ENCODE results near the gene ANHX.
"Not testable (repeated sequence)": the region's sequence is repeated elsewhere in the genome, so short reads cannot be mapped to it uniquely, and the experiment has no call there.

The ANHX gene

DNA sequence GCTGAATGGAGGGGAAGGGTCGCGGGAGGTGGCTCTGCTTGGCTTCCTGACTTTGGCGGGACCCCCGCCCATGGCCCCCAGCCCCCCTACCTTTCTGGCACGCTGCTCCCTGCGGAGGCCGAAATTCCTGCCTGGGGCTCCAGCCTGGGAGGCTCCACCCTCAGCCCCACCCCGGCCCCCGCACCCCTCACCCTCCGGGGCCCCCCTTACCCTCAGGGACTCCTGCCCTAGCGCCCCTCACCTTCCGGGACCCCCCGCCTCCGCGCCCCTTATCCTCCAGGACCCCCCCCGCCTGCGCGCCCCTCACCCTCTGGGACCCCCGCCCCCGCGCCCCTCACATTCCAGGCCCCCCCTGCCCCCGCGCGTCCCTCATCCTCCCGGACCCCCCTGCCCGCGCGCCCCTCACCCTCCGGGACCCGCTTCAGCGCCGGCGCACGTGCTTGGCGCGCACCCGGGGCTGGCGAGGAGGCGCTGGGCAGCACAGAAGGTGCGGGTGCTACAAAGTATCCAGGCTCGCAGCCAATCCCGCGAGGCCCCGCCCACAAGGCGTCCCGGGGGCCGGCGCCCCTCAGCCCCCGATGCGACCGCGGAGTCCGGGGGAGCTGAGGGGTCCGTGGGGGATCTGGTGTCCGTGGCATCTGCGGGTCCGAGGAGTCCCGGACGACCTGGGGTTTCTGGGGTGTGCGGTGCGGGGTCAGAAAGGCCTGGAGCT is at the start of gene ANHX:
Gene ANHX (minus strand): TSS at position 477 of the 712 bp plus-strand sequence. CDS start 1,521 bp downstream, outside the sequence.
- no peak for DNase-seq

DNA sequence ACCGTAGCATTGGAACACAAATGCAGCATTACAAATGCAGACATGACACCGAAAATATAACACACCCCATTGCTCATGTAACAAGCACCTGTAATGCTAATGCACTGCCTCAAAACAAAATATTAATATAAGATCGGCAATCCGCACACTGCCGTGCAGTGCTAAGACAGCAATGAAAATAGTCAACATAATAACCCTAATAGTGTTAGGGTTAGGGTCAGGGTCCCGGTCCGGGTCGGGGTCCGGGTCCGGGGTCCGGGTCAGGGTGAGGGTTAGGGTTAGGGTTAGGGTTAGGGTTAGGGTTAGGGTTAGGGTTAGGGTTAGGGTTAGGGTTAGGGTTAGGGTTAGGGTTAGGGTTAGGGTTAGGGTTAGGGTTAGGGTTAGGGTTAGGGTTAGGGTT is 29.0 kb upstream of the ANHX start:
- not testable (repeated sequence) for DNase-seq

GRCh38 chr12:133264173-133264572 is 28.5 kb upstream of the ANHX start:
- DNase-seq: no peak

DNA sequence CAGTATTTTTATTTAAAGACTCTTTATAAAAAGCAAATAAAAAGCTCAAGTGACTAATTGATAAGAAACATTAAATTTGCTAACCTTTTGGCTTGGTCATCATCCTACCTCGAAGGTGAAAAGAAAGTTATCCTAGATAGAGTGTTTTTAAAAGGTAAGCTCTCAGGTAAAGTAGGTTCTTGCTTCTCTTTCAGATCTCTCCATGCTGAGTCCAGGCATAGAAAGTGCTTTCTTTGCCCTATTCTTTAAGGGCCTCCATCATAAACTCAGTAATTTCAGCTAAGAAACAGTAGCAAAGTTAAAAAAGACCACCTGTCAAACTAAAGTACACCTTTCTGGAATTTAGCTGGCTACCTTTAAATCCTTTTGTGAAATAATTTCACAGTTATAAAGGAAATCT is 20.6 kb upstream of the ANHX start:
- DNase-seq: no peak

GRCh38 chr12:133255833-133256232 is 20.2 kb upstream of the ANHX start:
- DNase-seq: not testable (repeated sequence)

GRCh38 chr12:133251732-133252131 is 16.1 kb upstream of the ANHX start:
- DNase-seq: no peak

GRCh38 chr12:133236556-133236955 is 879 bp upstream of the ANHX start:
- DNase-seq: no peak

DNA sequence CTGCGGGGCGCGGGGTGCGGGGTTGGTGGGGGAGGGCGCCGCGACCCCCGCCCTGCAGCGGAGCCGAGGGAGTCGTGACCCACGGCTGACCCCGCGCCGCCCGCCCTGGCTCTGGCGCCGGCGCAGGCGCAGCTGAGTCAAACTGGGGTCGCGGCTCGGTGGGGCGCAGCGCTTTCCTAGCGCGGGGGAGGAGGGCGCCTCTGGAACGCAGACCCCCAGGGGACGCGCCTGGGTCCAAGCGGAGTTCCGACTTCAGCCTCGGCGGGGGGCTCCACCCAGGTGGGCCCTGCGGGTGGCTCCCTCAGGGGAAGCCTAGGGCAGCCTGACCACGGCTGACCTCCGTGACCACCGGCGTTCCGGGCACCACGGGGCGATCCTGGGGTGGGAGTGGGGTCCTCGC is 467 bp upstream of the ANHX start:
- no peak for DNase-seq

DNA sequence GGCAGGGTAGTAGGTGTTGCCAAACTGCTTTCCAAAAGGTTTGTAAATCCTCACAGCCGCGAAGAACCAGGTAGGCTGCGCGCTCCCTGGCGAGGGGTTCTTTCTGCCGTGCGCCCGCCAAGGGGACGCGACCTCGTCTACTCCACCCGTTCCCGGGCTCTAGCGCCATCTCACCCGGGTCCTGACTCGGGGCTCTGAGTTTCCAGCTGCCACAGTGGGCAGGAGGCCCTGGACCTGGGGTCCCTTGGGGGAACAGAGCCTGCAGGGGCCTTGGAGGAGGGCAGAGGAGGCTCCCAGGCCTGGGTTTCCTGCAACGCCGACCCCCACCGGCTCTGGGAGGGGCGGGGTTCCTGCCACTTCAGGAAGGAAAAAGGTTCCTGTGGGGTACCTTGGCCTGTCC is 706 bp downstream of the ANHX start:
- DNase-seq: no peak

- DNase-seq: no peak
Observed at GRCh38 chr12:133233993-133234564, 1.6 kb downstream of the ANHX start.

DNA sequence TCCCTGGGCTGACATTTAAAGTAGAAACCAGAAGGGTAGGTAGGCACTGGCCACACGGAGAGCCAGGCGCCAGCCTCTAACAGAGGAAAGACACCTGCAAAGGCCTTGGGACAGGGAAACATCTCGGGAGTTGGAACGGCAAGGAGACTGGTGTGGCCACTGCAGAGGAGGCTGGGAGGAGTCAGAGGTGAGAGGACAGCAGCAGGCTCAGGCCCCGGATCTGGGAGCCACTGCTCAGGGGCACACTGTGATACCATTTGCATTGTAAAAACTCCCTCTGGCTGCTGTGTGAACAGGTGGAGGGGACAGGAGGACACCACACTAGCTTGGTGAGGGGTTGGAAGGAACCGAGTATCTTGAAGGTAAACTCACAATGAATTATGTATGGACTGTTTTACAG is 2.7 kb downstream of the ANHX start:
- no peak for DNase-seq

DNA sequence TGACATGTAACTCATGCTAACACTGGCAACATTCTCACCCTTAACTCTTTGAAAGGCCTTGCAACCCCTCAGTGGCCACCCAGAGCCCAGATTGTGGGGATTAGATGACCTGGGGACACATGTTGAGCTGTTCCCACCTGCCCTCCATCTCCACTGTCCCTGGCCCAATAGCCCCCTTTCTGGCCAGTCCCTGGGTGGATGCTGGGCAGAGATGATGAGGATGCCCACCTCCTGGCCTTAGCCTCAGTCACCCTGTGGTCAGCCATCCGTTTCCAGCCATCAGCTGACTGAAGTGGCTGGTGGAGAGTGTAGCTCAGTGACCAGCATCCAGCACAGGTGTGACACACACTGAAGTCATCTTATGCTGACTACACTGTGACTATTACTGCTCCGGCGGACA is 4.7 kb downstream of the ANHX start:
- DNase-seq: no peak

DNA sequence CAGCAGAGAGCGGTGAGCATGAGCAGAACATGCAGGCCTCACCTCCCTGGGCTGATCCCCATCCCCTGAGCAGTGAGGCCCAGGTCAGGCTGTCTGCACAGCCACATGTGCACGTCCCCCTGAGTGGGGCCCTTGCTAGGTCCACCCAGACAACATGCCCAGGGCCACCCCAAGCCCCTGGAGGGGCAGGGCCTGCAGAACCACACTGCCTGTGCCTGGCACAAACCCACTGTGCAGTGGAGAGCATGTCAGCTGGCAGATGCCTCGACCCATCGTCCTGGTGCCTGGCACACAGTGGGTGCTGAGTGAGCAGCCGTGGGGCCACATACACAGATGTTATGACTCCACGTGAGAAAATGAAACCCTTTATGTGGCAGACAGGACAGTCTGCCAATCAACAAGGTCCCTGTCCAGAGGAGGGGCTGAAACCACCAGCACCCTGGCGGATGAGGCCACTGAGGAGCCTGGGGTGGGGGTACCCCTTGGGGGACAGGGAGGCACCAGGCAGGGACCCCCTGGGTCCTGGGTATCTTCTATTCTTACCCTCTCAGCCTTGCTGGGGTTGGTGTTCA is 8.3 kb downstream of the ANHX start:
- no peak for DNase-seq

DNA sequence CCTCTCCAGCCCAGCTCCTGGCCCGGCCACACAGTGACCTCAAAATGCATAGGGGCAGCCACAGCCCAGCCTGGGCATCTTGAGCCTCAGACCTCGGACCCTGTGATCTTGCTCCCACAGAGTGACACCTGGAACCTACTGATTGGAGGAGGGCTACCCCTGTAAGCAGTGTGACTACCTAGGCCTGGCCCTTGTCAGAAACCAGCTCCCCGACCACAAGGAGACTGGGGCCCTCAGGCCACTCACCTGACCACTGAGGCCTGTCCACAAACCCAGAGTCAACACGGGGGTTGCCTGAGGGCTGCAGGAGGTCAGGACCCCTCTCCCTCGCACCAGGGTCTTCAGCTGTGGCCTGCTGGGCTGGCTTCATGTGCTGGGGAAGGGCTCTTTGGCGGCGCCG is 9.0 kb downstream of the ANHX start:
- DNase-seq: no peak

- DNase-seq: no peak
Observed at GRCh38 chr12:133225527-133225926, 10.2 kb downstream of the ANHX start.

GRCh38 chr12:133222211-133222610 is 13.5 kb downstream of the ANHX start:
- DNase-seq: no peak

DNA sequence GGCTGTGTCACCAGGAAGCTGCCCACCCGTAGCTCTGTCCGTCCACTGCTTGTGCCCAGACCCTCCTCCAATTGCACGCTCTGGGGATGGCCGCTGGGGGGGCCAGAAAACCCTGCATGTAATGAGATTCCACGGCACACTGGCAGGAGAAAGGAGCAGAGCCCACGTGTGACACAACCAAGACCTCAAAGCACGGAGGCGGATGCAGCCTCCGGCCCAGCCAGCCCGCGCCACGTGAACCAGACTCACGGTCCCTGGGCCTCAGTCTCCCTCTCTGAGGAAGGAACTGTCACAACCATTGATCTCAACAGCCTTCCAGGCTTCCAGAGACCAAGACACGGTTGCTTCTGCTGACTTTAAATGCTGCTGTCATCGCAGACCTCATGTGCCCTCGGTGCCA is 14.4 kb downstream of the ANHX start:
- DNase-seq: no peak

DNA sequence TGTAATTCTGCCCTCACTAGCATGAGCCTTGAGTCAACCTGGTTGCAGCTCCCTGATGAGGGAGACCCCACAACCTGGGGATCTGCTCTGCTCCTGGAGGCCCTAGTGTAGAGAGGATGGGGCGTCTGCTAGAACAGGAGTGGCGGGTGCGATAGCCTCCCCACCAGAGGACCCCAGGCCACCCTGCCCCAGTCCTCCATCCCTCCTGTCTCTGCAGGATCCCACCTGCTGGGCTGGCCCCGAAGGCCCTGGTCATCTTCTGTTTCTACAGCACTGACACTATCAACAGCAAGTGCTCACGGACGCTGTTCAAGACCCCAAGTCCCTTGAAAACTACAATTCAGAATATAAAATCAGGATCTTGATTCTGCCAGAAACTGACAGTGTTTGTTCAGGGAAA is 15.2 kb downstream of the ANHX start:
- no peak for DNase-seq

DNA sequence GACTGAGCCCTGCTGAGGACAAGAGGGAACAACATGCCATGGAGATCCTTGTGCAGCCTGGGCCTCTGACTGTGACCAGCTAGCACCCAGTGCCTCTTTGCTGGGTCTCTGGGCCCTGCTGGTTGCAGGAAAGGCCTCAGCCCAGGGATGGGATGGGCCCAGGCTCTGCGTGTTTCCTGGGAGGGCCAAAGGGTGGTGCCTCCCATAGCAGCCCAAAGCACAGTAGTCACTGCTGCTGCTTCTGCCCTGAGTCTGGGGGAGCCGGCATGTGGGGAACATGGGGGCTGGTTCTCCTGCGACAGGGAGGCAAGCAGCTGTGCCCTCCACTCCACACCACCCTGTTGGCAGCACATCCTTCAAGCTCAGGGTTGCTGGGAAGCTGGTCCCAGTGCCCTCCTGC is 18.5 kb downstream of the ANHX start:
- no peak for DNase-seq

DNA sequence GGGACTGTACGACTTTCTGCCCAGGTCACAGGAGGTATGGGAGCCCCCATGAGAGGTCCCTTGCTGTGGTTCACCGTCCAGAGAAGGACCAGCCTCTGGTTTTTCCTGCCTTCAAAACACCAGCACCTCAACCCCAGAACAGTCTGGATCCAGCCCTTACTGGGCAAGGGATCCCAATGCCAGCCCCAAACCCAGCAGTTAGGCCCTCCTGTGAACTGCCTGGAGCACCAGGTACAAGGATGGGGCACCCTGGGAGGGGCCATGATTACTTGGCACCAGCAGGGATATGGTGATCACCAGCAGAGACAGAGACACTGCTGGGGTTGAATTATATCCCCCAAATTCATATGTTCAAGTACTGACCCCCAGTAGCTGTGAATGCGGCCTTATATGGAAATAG is 20.0 kb downstream of the ANHX start:
- DNase-seq: no peak

GRCh38 chr12:133206390-133206789 is 29.3 kb downstream of the ANHX start:
- no peak for DNase-seq

DNA sequence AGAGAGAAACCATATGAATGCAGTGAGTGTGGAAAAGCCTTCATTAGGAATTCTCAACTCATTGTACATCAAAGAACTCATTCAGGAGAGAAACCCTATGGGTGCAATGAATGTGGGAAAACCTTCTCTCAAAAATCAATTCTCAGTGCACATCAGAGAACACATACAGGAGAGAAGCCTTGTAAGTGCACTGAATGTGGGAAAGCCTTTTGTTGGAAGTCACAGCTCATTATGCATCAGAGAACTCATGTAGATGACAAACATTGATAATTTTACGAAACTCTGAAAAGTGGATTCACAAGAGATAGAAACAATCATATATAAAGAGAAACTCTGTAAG is 31.4 kb downstream of the ANHX start:
- DNase-seq: no peak

DNA sequence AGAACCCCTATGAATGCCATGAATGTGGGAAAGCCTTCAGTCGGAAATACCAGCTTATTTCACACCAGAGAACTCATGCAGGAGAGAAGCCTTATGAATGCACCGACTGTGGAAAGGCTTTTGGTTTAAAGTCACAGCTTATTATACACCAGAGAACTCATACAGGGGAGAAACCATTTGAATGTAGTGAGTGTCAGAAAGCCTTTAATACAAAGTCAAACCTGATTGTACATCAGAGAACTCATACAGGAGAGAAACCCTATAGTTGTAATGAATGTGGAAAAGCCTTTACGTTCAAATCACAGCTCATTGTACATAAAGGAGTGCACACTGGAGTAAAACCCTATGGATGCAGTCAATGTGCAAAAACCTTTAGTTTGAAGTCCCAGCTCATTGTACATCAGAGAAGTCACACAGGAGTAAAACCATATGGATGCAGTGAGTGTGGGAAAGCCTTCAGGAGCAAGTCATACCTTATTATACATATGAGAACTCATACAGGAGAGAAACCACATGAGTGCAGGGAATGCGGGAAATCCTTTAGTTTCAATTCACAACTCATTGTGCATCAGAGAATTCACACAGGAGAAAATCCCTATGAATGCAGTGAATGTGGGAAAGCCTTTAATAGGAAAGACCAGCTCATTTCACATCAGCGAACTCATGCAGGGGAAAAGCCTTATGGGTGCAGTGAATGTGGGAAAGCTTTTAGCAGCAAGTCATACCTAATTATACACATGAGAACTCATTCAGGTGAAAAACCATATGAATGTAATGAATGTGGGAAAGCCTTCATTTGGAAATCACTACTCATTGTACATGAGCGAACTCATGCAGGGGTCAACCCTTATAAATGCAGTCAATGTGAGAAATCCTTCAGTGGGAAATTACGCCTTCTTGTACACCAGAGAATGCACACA is 32.1 kb downstream of the ANHX start:
- DNase-seq: no peak
